HG03565 (cell line): ENCODE data around the gene STK10.
"Not testable (repeated sequence)": the region's sequence is repeated elsewhere in the genome, so short reads cannot be mapped to it uniquely, and the experiment has no call there.

Experiments
- ATAC-seq: cut with Tn5 transposase; IDR thresholded peaks from one replicate; pipeline ENCODE4 v1.9.1; 2021; ENCODE audit warnings: mild to moderate bottlenecking, moderate library complexity; ENCODE audit not compliant: unreplicated experiment

STK10 gene

DNA sequence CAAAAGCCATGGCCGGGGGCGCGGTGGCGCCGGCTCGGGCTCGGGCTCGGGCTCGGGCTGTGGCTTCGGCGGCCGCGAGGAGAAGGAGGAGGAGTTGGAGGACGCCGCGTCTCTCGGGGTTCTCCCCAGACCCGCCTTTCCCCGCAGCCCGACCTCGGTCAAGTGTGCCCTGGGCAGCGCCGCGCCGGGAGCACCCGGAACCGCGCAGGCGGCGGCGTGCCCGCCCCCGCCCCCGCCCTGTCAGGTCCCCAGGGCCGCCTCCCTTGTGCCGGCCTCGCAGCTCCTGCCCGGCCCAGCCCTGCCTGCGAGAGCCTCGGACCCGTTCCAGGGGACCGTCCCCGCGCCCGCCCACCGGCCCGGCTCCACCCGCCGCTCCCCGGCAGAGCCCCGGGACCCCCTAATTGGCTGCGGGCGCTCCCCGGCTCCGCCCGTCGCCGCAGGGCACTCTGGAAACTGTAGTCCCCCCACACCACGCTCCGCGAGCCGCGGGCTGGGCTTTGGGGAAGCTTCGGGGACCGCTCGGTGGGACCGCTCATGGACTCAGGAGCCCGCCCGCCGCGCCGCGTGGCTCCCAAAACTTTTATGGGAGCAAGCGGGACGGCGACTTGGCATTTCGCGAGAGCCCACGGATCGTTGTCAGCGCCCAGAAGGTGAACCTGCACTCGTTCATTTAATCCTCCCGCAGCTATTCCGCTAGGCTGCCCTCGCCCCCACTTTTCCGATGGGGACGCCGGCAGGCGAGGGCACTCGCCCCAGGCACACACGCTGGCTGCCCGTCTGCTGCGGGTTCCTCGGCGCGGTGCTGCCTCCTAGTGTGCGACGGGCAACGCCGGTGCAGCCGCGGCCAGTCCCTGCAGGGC is at the start of gene STK10:
Gene STK10 (minus strand): TSS at position 192 of the 860 bp plus-strand sequence. CDS start 182 bp downstream, at position 10.
- peak; percentile 59 for ATAC-seq

DNA sequence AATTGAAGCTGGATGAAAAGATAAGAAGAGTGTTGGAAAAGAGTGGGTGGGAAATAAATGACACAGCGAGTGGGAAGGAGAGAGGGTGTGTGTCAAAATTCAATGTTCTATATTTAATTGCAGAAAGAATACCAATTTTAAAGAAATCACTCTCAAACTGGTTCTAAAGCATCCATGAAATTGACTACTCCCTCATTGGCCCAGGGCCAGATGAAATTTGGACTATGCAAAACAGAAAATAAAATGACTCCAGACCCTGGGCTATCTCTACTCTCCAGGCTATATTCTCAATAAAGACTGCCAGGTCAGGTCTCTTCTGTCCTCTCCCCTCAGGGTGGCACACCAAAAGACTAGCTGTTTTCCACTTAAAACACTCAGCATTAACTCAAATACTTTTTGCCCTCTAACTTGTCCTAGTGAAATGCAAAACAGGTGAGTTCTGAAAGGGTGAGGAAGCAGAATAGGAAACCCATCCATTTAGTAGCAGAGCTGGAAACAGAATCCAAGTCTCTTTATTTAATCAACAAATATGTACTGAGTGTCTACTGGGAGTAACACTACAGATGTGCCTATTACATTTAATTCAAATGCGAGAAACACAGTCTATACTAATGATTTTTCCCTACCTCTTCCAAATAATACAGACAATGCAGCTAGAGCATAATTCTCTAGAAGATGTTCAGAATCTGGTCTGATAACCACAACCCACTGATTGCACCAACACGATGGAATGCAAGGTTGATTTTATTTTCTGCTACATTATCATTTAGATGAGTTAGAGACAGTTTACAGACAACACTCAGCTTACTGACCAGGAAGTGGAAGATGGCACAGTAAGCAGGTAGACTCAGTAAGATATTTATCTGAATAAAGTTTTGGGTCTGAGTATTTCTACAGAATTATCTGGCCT is 48.1 kb upstream of the STK10 start:
- ATAC-seq = no peak

DNA sequence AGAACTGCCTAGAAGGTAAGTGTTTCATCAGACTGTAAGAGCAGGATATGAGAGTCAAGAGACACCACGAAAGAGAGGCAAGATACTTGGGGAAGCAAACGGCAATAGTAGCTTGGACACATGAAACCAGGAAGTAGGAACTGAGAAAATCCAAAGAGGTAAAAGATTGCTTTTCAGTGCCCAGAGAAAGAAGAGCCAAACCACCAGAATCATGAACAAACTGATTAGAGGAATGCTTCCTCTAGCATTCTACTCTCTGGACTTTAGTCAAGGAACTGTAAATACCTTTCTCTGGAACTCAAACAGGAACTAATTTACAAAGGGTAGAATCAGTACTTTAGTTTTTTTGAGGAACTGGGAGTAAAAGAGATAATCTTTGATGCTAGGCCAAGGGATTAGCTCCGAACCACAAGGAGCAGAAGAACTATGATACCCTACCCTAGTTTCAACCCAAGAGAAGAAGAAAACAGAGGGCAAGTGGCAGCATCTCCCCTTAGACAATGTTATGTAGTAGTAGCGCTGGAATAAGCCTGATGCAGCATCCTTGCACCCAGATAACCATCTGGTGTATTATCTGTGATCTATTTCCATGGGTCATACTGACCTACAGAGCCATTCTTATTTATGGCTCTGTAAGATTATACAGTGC is 47.2 kb upstream of the STK10 start:
- peak; percentile 49 for ATAC-seq

DNA sequence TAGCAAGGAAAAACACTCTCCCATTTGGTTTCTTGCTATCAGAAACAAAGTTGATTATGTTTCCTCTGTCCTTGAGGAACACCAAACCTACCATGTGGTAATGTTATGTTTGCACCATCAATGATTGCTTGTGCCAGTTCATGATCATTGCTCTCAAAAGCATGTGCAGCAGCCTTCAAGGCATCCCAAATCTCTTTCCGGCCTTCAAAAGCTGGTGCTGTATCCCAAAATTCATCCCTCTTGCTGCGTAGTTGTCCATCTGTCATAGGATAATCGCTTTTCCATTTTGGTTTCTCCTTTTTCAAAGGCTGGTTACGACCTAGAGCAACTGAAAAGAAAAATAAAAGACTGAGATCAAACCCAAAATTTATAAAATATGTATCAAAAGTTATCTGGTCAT is 46.0 kb upstream of the STK10 start:
- ATAC-seq = no peak

DNA sequence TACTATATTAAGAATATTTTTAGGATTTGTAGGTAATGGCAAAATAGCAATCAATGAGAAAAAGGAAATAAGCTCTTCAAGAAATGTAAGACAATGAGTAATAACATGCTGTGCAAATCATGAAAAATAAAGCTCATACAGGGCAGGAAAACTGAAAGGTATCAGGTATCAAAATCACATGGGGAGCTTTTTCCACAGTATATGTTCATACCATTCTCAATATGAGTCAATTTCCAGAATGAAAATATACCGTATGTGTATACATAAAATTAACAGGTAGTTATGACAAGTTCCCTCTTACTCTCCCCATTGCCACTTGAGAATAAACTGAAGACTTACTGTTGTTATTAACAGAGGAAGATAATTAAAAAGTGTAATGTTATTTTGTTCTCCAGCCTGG is 41.9 kb upstream of the STK10 start:
- ATAC-seq = no peak

DNA sequence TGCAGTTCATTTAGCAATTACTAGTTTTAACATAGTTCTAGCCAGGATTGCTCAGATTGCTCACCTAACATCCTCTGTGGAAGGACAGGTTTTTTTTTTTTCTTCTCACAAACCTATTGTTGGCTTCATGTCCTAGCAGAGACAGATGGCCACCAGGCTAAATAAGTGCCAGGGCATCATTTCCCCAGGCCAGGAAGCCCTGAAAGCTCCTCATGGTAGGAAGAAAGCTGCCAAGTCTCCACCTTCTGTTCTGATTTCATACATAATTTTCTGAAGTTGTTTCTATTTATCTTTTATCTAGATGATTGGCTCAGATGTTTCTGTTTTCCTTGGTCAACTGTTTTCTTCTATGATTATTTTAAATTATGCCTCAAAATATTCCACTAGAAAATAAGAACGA is 37.0 kb upstream of the STK10 start:
- ATAC-seq = no peak

DNA sequence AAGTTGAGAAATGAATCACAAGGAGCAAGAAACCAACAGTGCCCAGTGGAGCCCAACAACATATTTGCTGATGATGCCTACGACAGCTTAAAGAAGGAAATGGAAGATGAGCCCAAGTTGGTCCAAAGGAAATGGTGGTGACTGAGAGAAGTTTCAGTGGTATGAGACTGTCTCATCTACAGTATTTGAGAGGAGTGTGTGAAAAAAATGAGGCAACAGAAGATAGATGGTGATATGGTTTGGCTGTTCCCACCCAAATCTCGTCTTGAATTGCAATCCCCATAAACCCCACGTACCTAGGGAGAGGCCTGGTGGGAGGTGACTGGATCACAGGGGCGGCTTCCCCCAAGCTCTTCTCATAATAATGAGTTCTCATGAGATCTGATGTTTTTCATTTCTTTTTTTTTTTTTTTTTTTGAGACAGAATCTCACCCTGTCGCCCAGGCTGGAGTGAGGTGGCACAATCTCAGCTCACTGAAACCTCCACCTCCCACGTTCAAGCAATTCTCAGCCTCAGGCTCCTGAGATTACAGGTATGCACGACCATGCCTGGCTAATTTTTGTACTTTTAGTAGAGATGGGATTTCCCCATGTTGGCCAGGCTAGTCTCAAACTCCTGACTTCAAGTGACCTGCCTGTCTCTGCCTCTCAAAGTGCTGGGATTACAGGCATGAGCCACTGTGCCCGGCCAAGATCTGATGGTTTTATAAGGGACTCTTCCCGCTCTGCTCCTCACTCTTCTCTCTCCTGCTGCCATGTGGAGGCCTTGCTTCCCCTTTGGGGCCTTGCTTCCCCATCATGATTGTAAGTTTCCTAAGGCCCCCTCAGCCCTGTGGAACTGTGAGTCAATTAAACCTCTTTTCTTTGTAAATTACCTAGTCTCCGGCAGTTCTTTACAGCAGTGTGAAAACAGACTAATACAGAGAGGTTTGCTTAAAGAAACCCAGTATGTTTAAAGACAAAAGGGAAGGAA is 36.2 kb upstream of the STK10 start:
- ATAC-seq = peak; percentile 75

DNA sequence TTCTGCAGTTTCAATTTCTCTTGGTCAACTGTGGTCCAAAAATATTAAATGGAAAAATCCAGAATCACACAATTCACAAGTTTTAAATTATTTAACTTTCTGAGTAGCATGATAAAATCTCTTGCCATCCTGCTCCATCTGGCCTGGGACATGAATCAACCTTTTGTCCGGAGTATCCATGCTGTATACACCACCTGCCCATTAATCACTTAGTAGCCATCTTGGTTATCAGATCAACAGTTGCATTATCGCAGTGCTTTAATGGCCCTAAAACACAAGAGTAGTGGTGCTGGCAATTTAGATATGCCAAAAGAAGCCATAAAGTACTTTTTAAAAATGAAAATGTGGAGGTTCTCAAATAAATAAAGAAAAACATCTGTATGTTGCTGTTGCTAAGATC is 31.3 kb upstream of the STK10 start:
- no peak for ATAC-seq

DNA sequence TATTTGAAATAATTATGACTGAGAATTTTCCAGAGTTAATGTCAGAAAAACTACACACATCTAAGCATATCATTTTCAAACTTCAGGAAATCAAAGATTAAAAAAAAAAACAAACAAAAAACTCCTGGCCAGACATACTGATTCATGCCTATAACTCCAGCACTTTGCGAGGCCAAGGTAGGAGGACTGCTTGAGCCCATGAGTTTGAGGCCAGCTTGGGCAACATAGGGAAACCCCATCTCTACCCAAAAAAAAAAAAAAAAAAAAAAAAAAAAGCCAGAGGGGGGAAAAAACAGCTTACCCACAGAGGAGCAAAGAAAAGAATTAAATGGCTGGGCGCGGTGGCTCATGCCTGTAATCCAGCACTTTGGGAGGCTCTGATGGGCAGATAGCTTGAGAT is 28.3 kb upstream of the STK10 start:
- no peak for ATAC-seq

DNA sequence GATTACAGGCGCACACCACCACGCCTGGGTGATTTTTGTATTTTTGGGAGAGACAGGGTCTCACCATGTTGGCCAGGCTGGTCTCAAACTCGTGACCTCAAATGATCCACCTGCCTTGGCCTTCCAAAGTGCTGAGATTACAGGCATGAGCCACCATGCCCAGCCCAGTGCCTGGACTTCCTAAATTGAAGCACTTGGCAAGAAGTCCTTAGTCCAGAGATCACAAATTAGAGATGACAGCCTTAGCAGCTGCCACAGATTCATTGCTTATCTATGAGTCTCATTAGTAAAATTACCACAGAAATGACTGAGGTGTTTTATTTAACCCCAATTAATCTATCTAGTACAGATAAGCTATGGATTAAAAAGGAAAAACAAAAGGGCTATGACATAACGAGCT is 25.1 kb upstream of the STK10 start:
- no peak for ATAC-seq

DNA sequence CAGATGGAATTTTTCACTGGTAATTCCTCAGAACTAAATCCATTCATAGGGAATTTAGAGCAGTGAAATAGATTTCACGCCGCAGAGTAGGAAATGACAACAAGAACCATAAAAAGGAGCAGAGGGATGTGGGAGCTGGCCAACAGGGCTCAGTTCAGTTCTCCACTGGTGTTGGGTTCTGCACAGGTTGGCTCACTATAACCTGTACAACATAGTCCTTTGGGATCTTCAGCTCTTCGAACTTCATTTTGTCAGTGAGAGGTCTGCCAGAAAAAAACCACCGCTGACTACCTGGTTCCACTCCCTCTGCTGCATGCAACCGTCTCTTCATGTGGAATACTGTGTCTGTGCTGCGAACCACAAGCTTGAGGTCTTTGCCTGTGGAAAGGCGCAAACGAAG is 23.7 kb upstream of the STK10 start:
- ATAC-seq = no peak

DNA sequence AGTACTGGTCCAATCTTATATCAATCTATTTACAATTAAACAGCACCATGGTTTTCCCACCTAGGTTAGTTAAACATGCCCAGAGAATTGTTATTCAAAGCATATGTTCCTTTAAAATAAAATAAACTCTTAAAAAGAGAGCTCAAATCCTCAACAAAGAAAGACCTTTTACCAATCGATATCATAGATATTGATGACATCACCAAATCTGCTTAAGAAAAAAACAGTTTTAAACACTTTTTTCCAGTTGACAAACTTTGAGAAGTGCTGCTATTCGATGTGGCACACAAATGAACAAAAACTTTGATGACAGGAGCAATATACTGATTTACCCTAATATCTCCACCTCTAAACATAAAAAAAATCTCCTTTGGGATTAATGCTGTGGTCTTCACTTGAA is 21.7 kb upstream of the STK10 start:
- no peak for ATAC-seq

DNA sequence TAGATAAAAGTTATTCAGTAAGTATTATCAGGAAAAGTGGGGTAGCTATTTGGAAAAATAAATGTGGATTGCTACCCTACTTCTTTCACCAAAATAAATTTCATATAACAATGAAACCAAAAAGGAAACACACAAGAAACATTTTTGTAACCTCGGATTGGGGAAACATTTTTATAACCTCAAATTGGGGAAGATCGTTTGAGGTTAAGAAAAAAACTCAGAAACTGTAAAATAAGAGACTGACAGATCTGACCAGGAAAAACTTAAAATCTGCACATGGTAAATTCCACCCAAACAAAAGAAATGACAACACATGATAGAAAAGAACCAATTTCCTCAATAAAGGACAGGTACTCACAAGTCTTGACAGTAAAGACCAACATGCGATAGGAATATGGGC is 19.5 kb upstream of the STK10 start:
- ATAC-seq = no peak

DNA sequence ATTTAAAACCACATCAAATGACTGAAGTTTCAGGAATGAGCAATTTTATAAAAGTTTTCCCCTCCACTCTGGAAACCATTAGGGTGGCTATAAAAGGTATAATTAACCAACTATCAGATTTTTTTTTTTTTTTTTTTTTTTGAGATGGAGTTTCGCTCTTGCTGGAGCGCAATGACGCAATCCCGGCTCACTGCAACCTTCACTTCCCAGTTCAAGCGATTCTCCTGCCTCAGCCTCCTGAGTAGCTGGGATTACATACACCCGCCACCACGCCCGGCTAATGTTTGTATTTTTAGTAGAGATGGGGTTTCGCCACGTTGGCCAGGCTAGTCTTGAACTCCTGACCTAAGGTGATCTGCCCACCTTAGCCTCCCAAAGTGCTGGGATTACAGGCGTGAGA is 18.0 kb upstream of the STK10 start:
- not testable (repeated sequence) for ATAC-seq

DNA sequence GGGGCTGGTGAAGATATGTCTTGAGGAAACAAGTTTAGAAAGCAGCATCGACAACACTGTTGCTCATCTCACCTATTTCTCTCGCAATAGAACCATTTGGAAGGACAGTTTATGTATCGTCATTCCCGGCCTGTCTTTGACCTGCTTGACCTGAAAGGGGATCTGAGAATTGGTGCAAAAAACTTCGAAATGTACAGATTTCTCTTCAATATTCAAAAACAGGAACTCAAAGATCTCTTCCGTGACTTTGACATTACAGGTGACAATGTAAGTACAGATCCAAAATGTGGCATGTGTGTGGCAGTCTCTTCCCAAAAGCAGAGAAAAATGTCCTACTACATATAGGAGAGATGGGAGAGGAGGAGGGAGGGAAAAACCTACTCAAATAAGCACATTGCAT is 12.5 kb upstream of the STK10 start:
- no peak for ATAC-seq

DNA sequence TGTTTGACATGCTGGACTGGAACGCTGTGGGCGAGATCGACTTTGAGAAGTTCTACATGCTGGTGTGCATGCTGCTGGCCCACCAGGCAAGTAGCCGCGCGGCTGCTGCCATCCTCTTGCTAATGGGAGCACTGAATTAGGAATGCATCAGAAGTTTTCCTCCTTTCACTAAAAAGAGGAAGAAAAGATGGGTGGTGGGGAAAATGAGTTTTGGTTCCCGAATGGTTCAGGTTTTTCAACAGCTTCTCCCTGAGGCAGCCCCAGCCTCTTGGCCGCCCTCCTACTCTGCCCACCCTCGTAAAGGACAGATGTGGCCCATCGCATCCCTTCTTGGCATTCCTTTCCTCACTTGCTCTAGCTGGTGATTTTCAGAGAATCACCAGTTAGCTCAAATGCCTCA is 11.4 kb upstream of the STK10 start:
- ATAC-seq = no peak

DNA sequence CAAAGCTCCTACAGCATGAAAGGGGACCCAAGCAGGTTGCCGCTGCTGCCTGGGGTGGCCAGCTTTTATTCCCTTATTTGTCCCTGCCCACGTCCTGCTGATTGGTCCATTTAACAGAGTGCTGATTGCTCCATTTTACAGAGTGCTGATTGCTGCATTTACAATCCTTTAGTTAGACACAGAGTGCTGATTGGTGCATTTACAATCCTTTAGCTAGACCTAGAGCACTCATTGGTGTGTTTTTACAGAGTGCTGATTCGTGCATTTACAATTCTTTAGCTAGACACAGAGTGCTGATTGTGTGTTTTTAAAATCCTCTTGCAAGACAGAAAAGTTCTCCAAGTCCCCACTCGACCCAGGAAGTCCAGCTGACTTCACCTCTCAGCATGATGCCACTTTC is 9.8 kb upstream of the STK10 start:
- not testable (repeated sequence) for ATAC-seq

DNA sequence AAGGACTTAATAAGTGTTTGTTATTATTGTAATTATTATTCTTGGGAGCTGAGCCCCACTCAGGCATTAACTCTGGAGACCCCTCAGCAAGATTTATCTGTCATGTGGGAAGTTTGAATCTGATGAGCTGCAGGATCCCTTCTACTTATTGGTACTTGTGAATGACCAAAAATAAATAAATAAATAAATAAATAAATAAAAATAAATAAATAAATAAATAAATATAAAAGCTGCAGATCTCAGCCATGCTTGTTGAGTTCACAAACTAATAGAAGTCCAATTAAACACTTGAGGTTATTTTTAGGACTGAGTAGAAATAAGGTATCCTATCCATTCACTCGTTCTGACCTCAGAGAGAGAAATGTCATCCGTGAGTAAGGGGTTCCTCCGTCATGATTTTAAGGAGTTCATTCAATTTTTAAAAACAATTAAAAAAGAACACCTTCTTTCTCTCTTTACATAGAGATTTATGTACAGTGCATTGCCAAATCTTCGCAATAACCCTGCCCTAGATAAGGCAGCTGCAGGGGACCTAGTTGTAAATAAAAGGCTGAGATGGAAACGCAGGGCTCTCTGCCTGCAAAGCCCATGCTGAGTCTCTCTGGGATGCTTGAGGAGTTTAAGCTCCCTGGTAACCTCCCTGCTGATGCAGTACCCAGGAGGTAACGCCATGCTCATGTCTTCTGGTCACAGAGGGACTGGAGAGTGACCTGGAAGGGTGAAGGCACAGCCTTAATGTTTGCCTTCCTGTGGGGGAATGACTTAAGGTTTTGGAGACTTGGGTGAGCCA is 7.2 kb upstream of the STK10 start:
- no peak for ATAC-seq

DNA sequence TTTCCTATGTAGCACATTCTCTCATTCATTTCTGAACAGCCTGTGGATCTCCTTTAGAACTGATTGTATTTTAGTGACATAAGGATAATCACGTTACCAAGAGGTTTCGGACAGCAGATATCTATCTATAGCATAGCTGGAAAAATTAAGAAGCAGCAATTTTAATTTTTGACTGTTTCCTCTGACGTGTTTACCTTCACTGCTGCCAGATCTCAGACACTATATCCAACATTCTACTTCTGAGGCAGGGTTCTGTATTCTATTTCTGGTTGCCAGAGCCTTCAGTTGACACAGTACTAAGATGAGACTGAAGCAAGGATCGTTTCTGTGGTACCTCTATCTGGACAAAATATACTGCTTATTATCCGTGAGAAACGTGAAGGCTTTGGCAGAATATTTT is 5.8 kb upstream of the STK10 start, which contains the start of gene EFCAB9:
Gene EFCAB9 (plus strand): TSS at position 301 of the 400 bp plus-strand sequence. CDS start 1 bp downstream, at position 302.
- ATAC-seq = no peak
